HL-60 (cell line): ENCODE measurements around the gene ZNF557.

Experiments used
- SPI1 ChIP-seq: IDR thresholded peaks from 2 replicates; pipeline ENCODE4 v1.6.1; 2012; ENCODE audit warnings: low read depth, mild to moderate bottlenecking, borderline replicate concordance
- TF ChIP-seq, protein P1 (sequence below): IDR thresholded peaks from one replicate; pipeline ENCODE4 v1.5.1; 2011; ENCODE audit warnings: low read length, control low read depth, inconsistent platforms; ENCODE audit not compliant: insufficient read depth

DNA sequence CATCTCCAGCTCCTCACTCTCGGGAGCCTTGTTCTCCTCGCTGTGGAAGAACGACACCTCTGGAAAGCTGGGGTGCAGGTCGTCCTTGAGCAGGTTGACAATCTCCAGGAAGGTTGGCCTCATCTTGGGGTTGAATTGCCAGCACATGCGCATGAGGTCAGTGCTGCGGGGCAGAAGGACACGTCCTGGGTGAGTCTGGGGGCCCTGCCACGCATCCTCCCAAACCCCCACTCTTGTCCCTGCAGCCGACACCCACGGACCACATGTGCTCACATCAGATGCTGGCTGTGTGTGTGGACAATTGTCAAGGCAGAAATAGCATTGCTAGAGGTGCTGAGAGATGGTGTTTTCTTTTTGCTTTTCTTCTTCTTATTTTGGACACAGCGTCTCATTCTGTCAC, 47.7 kb downstream of the ZNF557 start:
- TF ChIP-seq, protein P1, sequence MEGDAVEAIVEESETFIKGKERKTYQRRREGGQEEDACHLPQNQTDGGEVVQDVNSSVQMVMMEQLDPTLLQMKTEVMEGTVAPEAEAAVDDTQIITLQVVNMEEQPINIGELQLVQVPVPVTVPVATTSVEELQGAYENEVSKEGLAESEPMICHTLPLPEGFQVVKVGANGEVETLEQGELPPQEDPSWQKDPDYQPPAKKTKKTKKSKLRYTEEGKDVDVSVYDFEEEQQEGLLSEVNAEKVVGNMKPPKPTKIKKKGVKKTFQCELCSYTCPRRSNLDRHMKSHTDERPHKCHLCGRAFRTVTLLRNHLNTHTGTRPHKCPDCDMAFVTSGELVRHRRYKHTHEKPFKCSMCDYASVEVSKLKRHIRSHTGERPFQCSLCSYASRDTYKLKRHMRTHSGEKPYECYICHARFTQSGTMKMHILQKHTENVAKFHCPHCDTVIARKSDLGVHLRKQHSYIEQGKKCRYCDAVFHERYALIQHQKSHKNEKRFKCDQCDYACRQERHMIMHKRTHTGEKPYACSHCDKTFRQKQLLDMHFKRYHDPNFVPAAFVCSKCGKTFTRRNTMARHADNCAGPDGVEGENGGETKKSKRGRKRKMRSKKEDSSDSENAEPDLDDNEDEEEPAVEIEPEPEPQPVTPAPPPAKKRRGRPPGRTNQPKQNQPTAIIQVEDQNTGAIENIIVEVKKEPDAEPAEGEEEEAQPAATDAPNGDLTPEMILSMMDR, result no peak
- no peak for TF ChIP-seq SPI1
